ENCODE measurements around the gene ACTR5. TPM values are rescaled to one million over a fixed set of nuclear protein-coding genes. Genes with fewer than 3 reads are reported as not detected.

Gene ACTR5
- total RNA-seq = 10 to 100 TPM in 1 of 2 donors, 1 to 10 TPM in 1; 9.9 to 10.4 TPM

GRCh38 chr20:38748097-38748860 is at the start of gene ACTR5:
ACTR5 (plus strand) TSS chr20:38748460; CDS start chr20:38748479, 19 bp downstream.
- H3K27ac Mint-ChIP-seq = peak within 1 kb of the TSS; percentile 93
- ATAC-seq (replicated peaks) = peak; percentile 91
- H3K36me3 Mint-ChIP-seq (ENCODE audit: low read depth) = peaks cover 35% of the 10 kb centered on the region

GRCh38 chr20:38698541-38698940 is 49.7 kb upstream of the ACTR5 start:
- Mint-ChIP-seq H3K4me1 (no peaks in the 10 kb centered on the region), H3K4me3 (no peak overlapping the region), H3K27ac (no peak overlapping the region), H3K27me3 (peaks cover 19% of the 10 kb centered on the region), H3K9me3 (peaks cover 5% of the 10 kb centered on the region), H3K36me3 (ENCODE audit: low read depth) (no peaks in the 10 kb centered on the region)
- no peak for ATAC-seq (replicated peaks)

More at GRCh38 chr20:38748097-38748860, at the start of gene ACTR5:
- peaks cover 14% of the 10 kb centered on the region for H3K4me1 Mint-ChIP-seq
- H3K9me3 Mint-ChIP-seq = no peaks in the 10 kb centered on the region
- peak within 1 kb of the TSS; percentile 87 for H3K4me3 Mint-ChIP-seq
- H3K27me3 Mint-ChIP-seq = no peaks in the 10 kb centered on the region

GRCh38 chr20:38700141-38700540 is 48.1 kb upstream of the ACTR5 start:
- ATAC-seq (replicated peaks) = no peak
- Mint-ChIP-seq H3K4me1 (no peaks in the 10 kb centered on the region), H3K27ac (no peak overlapping the region)

GRCh38 chr20:38700926-38701325 is 47.3 kb upstream of the ACTR5 start:
- Mint-ChIP-seq H3K36me3 (ENCODE audit: low read depth) (no peaks in the 10 kb centered on the region), H3K27me3 (peaks cover 20% of the 10 kb centered on the region), H3K4me3 (no peak overlapping the region), H3K4me1 (no peaks in the 10 kb centered on the region), H3K9me3 (no peaks in the 10 kb centered on the region), H3K27ac (no peak overlapping the region)
- ATAC-seq (replicated peaks) = no peak

More at GRCh38 chr20:38700141-38700540, 48.1 kb upstream of the ACTR5 start:
- Mint-ChIP-seq H3K4me3 (no peak overlapping the region), H3K9me3 (no peaks in the 10 kb centered on the region), H3K27me3 (peaks cover 23% of the 10 kb centered on the region), H3K36me3 (ENCODE audit: low read depth) (no peaks in the 10 kb centered on the region)

GRCh38 chr20:38703526-38703925 is 44.7 kb upstream of the ACTR5 start:
- Mint-ChIP-seq H3K9me3 (no peaks in the 10 kb centered on the region), H3K4me3 (no peak overlapping the region), H3K36me3 (ENCODE audit: low read depth) (no peaks in the 10 kb centered on the region), H3K4me1 (no peaks in the 10 kb centered on the region), H3K27me3 (peaks cover 23% of the 10 kb centered on the region), H3K27ac (no peak overlapping the region)
- ATAC-seq (replicated peaks) = no peak

- ATAC-seq (replicated peaks) = no peak
- H3K4me3 Mint-ChIP-seq = no peak overlapping the region
- no peaks in the 10 kb centered on the region for H3K9me3 Mint-ChIP-seq
- peaks cover 24% of the 10 kb centered on the region for H3K27me3 Mint-ChIP-seq
- no peak overlapping the region for H3K27ac Mint-ChIP-seq
- H3K36me3 Mint-ChIP-seq (ENCODE audit: low read depth) = no peaks in the 10 kb centered on the region
- H3K4me1 Mint-ChIP-seq = no peaks in the 10 kb centered on the region
These were observed 44.1 kb upstream of the ACTR5 start for GRCh38 chr20:38704136-38704535.

GRCh38 chr20:38706509-38706908 is 41.8 kb upstream of the ACTR5 start:
- Mint-ChIP-seq H3K27me3 (peaks cover 29% of the 10 kb centered on the region), H3K4me3 (no peak overlapping the region), H3K9me3 (no peaks in the 10 kb centered on the region), H3K4me1 (no peaks in the 10 kb centered on the region), H3K36me3 (ENCODE audit: low read depth) (no peaks in the 10 kb centered on the region), H3K27ac (no peak overlapping the region)
- ATAC-seq (replicated peaks) = no peak

- H3K27ac Mint-ChIP-seq = no peak overlapping the region
- no peaks in the 10 kb centered on the region for H3K9me3 Mint-ChIP-seq
- no peaks in the 10 kb centered on the region for H3K36me3 Mint-ChIP-seq (ENCODE audit: low read depth)
- peaks cover 60% of the 10 kb centered on the region for H3K27me3 Mint-ChIP-seq
- no peak overlapping the region for H3K4me3 Mint-ChIP-seq
- no peak for ATAC-seq (replicated peaks)
- no peaks in the 10 kb centered on the region for H3K4me1 Mint-ChIP-seq
These were observed 34.0 kb upstream of the ACTR5 start for GRCh38 chr20:38714308-38714707.

- no peak for ATAC-seq (replicated peaks)
- Mint-ChIP-seq H3K4me1 (no peaks in the 10 kb centered on the region), H3K36me3 (ENCODE audit: low read depth) (no peaks in the 10 kb centered on the region), H3K9me3 (no peaks in the 10 kb centered on the region), H3K4me3 (no peak overlapping the region), H3K27me3 (peaks cover 64% of the 10 kb centered on the region), H3K27ac (no peak overlapping the region)
These were observed 32.6 kb upstream of the ACTR5 start for GRCh38 chr20:38715646-38716045.

- Mint-ChIP-seq H3K27ac (no peak overlapping the region), H3K4me1 (peaks cover 17% of the 10 kb centered on the region), H3K4me3 (no peak overlapping the region), H3K9me3 (no peaks in the 10 kb centered on the region), H3K36me3 (ENCODE audit: low read depth) (peaks cover 10% of the 10 kb centered on the region), H3K27me3 (peaks cover 82% of the 10 kb centered on the region)
- ATAC-seq (replicated peaks) = no peak
These were observed 25.6 kb upstream of the ACTR5 start for GRCh38 chr20:38722683-38723016.

- no peaks in the 10 kb centered on the region for H3K9me3 Mint-ChIP-seq
- H3K27me3 Mint-ChIP-seq = peaks cover 82% of the 10 kb centered on the region
- H3K4me1 Mint-ChIP-seq = peaks cover 17% of the 10 kb centered on the region
- H3K4me3 Mint-ChIP-seq = peak overlapping the region; percentile 31
- H3K27ac Mint-ChIP-seq = no peak overlapping the region
- ATAC-seq (replicated peaks) = no peak
- peaks cover 10% of the 10 kb centered on the region for H3K36me3 Mint-ChIP-seq (ENCODE audit: low read depth)
These were observed 25.0 kb upstream of the ACTR5 start for GRCh38 chr20:38723017-38723847.

- peaks cover 77% of the 10 kb centered on the region for H3K27me3 Mint-ChIP-seq
- H3K36me3 Mint-ChIP-seq (ENCODE audit: low read depth) = peaks cover 10% of the 10 kb centered on the region
- H3K4me1 Mint-ChIP-seq = peaks cover 17% of the 10 kb centered on the region
- peak within 1 kb of the TSS; percentile 40 for H3K4me3 Mint-ChIP-seq
- no peaks in the 10 kb centered on the region for H3K9me3 Mint-ChIP-seq
- H3K27ac Mint-ChIP-seq = no peak within 1 kb of the TSS
- no peak for ATAC-seq (replicated peaks)
These were observed 24.2 kb upstream of the ACTR5 start, which contains the start of gene SLC32A1 for GRCh38 chr20:38723848-38724625. SLC32A1 (plus strand) TSS chr20:38724486; CDS start chr20:38724725, 239 bp downstream.

GRCh38 chr20:38724626-38725147 is 23.6 kb upstream of the ACTR5 start:
- no peaks in the 10 kb centered on the region for H3K9me3 Mint-ChIP-seq
- peaks cover 77% of the 10 kb centered on the region for H3K27me3 Mint-ChIP-seq
- ATAC-seq (replicated peaks) = no peak
- H3K4me1 Mint-ChIP-seq = peaks cover 21% of the 10 kb centered on the region
- H3K4me3 Mint-ChIP-seq = no peak overlapping the region
- no peak overlapping the region for H3K27ac Mint-ChIP-seq
- H3K36me3 Mint-ChIP-seq (ENCODE audit: low read depth) = peaks cover 10% of the 10 kb centered on the region

Data from activated T-helper 17 cell treated with anti-CD3 and anti-CD28 coated beads, Interleukin-2, amount 50 U/mL, for 72 hours (primary cell).